Bronchial epithelial cell (primary cell): ENCODE measurements around the gene NELL2. TPM values are rescaled to one million over a fixed set of nuclear protein-coding genes. Genes with fewer than 3 reads are reported as not detected.
A peak's percentile ranks its signal among the peaks of the same experiment; 100 is the strongest.

Source experiments
- DNase-seq: peaks from one replicate; pipeline ENCODE4 v3.0.0-alpha.2; 2010; ENCODE audit warnings: low read depth
- FAIRE-seq: peaks from 2 replicates; lab custom pipeline; 2011; peaks lifted over from hg19 to GRCh38; lab: Jason Lieb, UNC
- H3K27me3 ChIP-seq: 2 replicates; pipeline ENCODE4 v1.5.1; 2011; ENCODE audit warnings: low read length; ENCODE audit not compliant: control insufficient read depth, insufficient read depth
- H3K36me3 ChIP-seq: 2 replicates; pipeline ENCODE4 v1.5.1; 2011; ENCODE audit warnings: low read length; ENCODE audit not compliant: control insufficient read depth, insufficient read depth
- H3K4me3 ChIP-seq: 2 replicates; pipeline ENCODE4 v1.5.1; 2011; ENCODE audit warnings: mild to moderate bottlenecking, low read depth, low read length, control low read depth
- total RNA-seq: library from RNA; depleted of rRNA; stranded (reverse); fragments of >200 nt; gene quantifications from 2 replicates; pipeline ENCODE4 v1.2.1, GENCODE V29; 2014
- TF ChIP-seq, protein P1 (sequence below): IDR thresholded peaks from 2 replicates; pipeline ENCODE4 v1.5.1; 2011; ENCODE audit warnings: mild to moderate bottlenecking, moderate library complexity, low read length, control low read depth, inconsistent platforms; ENCODE audit not compliant: insufficient read depth, severe bottlenecking

The NELL2 gene
- total RNA-seq, 1 donor from 2014 or later = not detected

DNA sequence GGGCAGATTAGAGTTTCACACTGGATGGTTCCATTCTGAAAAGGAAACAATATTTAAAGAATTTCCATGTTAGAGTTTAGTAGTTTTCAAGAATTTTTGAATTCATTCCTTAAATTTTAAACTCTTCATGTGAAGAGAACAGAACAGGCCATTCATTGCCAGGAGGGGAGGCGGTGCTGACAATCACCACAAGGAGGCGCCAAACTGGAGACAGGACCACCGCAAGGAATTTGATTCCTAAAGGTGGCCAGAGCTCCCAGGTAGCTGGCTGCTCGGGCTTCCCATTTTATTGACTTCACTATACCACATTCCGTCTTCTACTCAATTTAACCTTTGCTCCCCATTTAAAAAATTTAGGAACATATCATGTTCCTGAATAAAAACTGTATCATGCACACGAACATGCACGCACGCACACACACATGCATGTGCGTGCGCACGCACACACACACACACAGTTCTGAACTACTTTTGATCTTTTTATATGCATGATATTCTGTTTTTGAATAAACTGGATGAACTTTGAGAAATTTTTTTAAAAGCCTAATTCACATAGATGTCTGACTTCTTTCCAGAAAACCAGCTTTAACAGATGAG, 101.2 kb downstream of the NELL2 start:
- FAIRE-seq (no peak), DNase-seq (peak; percentile 15)

DNA sequence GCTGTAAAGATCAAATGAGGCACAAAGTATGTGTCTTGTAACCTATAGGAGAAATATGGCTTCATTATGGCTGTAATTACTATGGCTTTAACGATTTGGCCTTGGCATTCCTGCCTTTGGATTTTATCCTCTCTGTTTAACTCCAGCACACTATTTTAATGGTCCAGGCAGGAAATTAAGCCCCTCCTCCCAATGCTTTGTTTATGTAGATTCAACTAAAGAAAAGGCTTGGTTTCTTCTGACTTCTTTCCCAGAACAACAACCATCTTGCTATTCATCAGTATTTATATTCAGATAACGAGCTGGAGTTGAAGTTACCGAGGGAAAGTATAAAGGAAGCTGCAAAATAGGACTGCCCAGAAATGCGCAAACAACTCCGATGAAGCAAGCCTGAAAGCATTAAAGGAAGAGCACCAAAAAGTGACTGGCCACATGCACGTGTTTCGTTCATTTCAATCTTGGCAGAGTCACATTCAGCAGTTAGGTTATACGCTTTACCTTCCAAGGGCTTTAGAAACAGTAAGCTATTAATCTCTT, 104.6 kb downstream of the NELL2 start:
- DNase-seq = no peak
- FAIRE-seq = no peak
- no peaks in the 10 kb centered on the region for H3K36me3 ChIP-seq
- TF ChIP-seq, protein P1, sequence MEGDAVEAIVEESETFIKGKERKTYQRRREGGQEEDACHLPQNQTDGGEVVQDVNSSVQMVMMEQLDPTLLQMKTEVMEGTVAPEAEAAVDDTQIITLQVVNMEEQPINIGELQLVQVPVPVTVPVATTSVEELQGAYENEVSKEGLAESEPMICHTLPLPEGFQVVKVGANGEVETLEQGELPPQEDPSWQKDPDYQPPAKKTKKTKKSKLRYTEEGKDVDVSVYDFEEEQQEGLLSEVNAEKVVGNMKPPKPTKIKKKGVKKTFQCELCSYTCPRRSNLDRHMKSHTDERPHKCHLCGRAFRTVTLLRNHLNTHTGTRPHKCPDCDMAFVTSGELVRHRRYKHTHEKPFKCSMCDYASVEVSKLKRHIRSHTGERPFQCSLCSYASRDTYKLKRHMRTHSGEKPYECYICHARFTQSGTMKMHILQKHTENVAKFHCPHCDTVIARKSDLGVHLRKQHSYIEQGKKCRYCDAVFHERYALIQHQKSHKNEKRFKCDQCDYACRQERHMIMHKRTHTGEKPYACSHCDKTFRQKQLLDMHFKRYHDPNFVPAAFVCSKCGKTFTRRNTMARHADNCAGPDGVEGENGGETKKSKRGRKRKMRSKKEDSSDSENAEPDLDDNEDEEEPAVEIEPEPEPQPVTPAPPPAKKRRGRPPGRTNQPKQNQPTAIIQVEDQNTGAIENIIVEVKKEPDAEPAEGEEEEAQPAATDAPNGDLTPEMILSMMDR = no peak
- H3K27me3 ChIP-seq = no peaks in the 10 kb centered on the region
- no peak overlapping the region for H3K4me3 ChIP-seq

More for the DNA sequence above, 101.2 kb downstream of the NELL2 start:
- Histone ChIP-seq H3K4me3 (no peak overlapping the region), H3K36me3 (no peaks in the 10 kb centered on the region), H3K27me3 (no peaks in the 10 kb centered on the region)
- TF ChIP-seq, protein P1 = peak; percentile 67

DNA sequence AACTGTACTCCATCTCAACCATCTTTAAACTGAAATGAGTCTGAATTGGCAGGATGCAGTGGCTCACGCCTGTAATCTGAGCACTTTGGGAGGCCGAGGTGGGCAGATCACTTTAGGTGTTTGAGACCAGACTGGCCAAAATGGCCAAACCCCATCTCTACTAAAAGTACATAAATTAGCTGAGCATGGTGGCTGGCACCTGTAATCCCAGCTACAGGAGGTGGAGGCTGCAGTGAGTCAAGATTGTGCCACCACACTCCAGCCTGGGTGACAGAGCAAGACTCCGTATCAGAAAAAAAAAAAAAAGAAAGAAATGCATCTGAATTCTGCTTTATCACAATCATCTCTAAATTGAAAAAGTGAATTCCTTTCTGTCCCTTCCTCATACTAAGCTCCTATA, 110.3 kb downstream of the NELL2 start:
- no peak for DNase-seq
- FAIRE-seq = no peak
- Histone ChIP-seq H3K4me3 (no peak overlapping the region), H3K27me3 (no peaks in the 10 kb centered on the region), H3K36me3 (no peaks in the 10 kb centered on the region)
- TF ChIP-seq, protein P1 = no peak

DNA sequence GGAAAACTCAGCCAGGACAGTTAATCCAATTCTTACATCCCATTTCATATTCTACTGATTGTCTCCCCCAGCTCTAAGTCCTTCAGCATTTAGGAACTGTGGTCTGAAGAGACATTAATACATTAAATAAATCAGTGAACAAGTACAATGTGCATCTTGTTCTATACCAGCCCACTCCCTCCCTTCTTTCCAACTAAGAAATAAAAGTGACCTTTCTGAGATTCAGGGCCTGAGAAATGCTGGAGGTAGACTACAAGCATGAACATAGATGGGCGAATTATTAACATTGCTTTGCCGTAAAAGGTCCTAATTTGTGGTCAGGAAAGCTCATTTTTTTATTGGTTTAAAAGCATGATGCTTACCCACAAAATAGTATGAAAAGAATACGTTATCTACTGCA, 113.1 kb downstream of the NELL2 start:
- Histone ChIP-seq H3K4me3 (no peak overlapping the region), H3K27me3 (no peaks in the 10 kb centered on the region), H3K36me3 (no peaks in the 10 kb centered on the region)
- DNase-seq (no peak), FAIRE-seq (no peak)
- TF ChIP-seq, protein P1 = no peak

DNA sequence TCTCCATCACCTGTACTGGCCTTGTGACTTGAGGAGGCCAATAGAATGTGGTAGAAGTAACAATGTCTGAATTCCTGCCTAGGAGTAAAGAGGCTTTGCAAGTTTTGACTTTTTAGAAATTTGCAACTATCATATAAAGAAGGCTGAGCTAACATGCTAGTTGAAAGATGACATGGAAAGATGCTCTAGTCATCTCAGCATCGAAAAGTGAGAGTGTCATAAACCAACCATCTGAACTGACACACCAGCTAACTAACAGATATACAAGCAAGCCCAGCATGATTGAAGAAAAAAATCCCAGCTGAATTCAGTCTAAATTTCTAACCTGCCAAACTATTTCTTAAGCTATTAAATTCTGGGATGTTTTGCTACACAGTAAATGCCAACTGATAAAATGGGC, 116.8 kb downstream of the NELL2 start:
- FAIRE-seq (no peak), DNase-seq (no peak)
- TF ChIP-seq, protein P1 = no peak
- Histone ChIP-seq H3K36me3 (no peaks in the 10 kb centered on the region), H3K4me3 (no peak overlapping the region), H3K27me3 (no peaks in the 10 kb centered on the region)

DNA sequence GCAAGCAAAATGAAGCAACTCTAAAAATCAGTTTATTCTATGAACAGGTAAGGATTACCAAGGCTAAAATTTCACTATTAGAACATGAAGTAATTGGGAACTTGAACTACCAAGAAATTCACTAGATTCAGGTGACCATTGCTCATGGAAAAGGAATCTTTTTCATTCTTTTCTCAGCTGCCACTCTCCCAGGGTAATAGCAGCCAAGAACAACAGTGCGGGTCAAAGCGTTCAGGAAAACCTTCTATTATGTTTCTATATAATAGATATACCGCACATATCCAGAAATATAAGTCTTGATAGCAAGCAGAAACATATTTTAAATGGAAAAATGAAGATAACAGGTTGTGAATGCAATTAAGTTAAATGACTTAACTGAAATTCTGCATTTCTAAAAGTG, 125.6 kb downstream of the NELL2 start:
- H3K36me3 ChIP-seq = no peaks in the 10 kb centered on the region
- no peaks in the 10 kb centered on the region for H3K27me3 ChIP-seq
- no peak overlapping the region for H3K4me3 ChIP-seq
- TF ChIP-seq, protein P1 = no peak
- DNase-seq (no peak), FAIRE-seq (no peak)
